Activated CD4-positive, alpha-beta T cell treated with anti-CD3 and anti-CD28 coated beads for 1 hour (primary cell): ENCODE data around the gene LIMK1.
A peak's percentile ranks its signal among the peaks of the same experiment; 100 is the strongest.

Source experiments
- DNase-seq: peaks from one replicate; pipeline ENCODE4 v3.0.0-alpha.2; 2020

LIMK1 gene

DNA sequence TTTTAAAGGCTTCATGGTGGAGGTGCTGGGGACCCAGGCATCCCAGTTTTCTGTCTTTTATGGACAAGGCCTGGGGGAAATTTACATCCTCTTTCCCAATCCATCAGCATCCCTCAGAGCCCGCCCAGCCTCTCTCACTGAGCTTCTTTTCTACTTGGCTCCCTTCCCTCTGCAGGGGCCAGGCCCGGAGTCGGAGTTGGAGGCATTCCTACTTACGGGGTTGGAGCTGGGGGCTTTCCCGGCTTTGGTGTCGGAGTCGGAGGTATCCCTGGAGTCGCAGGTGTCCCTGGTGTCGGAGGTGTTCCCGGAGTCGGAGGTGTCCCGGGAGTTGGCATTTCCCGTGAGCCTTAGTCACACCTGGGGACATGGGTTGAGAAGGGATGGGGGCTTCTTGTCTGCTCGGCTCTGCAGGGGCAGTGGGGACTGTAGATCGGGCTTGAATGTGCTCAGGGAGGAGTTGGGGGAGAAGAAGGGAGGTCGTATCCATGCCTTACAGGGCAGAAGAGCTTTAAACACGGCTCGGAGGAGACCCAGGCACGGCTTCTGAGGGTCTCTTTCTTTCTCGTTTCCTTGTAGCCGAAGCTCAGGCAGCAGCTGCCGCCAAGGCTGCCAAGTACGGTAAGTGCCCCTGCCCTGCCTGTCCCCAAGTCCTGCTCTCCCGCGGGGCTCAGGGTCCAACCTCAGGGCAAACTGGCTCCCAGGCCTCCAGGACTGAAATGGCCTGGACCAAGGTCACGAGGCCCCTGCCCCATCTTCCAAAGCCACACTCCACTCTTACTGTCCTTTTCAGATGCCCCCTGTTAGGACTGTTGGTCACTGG lies 27.3 kb upstream of the LIMK1 start:
- no peak for DNase-seq

DNA sequence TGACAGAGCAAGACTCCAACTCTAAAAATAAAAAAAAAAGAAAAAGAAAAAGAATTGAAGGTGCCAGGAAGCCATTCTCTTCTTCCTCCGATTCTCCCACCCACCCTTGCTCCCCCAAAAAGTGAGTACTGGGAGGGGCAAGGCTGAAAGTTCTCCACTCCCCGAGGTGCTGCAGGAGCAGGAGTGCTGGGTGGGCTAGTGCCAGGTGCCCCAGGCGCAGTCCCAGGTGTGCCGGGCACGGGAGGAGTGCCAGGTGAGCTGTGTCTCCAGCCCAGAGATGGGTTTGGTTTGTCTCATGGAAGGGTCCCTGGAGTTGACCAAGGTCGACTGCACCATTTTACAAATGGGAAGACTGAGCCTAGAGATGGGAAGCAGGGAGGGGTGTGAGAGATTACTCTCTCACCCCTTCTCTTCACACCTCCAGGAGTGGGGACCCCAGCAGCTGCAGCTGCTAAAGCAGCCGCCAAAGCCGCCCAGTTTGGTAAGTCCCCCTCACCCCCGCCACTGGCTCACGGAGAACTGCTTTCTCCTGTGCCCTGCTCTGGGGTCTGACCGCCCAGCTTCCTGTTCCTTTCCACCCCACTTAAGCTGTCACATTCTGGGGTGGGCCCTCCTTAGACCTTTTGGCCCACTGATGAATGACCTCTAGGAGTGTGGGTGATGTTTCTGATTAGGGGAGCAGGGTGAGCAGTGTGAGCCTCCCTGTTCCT lies 26.2 kb upstream of the LIMK1 start:
- DNase-seq, result no peak

DNA sequence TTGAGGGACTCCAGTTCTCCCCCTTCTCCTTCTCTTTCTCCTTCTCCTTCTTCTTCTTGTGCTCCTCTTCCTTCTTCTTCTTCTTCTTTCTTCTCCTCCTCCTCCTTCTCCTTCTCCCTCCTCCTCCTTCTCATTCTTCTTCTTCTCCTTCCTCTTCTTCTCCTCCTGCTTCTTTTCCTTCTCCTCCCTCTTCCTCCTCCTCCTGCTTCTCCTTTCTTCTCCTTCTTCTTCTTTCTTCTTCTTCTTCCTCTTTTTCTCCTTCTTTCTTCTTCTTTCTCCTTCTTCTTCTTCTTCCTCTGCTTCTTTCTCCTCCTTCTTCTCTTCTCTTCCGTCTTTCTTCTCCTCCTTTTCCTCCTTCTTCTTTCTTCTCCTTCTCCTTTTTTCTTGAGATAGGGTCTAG lies 25.6 kb upstream of the LIMK1 start:
- DNase-seq, result no peak

DNA sequence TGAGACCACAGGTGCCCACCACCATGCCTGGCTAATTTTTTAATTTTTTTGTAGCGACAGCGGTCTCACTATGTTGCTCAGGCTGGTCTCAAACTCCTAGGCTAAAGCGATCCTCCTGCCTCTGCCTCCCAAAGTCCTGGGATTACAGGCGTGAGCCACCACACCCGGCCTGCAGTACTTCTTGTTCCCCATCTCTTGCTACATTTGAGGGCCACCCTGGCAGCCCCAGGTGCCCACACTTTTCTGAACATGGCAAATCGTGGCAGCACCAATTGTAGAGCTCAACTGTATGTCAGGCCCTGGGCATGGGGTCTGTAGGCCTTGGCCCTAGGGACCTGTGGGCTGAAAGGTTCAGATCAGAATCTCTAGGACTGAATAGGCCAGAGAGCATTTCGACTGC lies 25.1 kb upstream of the LIMK1 start:
- DNase-seq, result no peak

DNA sequence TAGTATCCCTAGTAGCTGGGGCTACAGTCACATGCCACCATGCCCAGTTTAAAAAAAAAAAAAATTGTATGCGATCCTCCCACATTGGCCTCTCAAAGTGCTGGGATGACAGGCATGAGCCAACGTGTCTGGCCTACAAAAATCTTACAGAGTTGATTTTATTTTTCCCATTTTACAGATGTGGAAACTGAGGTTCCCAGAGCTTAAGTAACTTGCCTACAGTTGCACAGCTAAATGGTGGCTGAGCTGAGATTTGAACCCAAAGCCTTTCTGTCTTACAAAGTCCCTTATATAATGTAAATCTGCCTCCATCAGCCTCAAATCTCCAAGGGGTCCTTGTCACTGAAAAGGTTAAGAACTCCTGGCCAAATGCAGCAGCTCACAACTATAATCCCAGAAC lies 24.6 kb upstream of the LIMK1 start:
- no peak for DNase-seq

DNA sequence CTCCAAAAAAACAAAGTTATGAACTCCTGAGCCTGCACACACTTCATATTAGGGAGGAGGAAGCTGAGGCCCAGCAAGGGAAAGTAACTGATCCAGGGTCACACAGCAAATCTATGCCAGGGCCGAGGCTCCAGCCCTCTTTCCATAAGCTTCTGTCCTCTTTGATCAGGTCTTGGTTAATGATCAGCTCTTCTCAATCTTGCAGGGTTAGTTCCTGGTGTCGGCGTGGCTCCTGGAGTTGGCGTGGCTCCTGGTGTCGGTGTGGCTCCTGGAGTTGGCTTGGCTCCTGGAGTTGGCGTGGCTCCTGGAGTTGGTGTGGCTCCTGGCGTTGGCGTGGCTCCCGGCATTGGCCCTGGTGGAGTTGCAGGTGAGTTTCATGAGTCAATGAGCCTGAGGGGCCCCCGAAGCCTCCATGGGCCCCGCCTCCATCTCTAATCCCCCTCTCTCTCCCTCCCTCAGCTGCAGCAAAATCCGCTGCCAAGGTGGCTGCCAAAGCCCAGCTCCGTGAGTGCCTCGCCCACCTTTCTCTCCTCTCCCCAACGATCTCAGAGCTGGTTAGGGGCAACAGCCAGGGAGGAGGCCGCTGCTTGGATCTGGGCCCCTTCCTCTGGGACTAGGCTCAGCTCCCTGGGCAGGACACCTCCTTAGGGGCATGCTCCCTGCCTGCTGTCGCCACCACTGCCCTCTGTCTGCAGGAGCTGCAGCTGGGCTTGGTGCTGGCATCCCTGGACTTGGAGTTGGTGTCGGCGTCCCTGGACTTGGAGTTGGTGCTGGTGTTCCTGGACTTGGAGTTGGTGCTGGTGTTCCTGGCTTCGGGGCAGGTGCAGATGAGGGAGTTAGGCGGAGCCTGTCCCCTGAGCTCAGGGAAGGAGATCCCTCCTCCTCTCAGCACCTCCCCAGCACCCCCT lies 23.7 kb upstream of the LIMK1 start:
- no peak for DNase-seq

DNA sequence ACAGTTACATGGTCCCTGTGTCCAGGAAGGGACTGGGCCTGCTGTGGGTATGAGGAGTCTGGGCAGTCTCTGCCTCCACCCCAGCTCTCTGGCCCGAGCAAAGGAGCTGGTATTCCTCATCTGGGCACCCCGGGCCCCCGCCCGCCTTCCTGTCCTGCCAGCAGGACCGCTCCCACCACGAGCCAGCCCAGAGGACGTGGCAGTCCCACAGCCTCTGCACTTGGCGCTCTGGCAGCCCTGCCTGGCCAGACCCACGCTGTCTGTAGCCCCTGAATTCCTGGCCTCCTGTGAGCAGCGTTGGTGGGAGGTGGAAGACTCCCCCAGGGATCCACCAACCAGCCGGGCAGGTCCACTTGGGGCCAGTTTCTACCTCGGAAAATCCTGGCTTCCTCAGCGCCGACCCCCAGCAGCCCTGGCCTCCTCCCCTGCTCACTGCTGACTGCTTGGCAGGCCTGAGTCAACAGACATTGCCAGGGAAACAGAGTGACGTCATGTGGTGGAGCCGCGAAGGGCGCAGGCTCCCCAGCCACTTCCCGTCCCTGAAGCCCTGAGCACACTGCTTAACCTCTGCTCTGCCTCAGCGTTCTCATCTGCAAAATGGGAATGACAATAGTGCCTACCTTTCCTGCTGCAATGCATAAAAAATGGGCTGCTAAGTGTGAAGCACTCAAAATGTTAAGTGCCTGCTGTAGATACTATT lies 21.6 kb upstream of the LIMK1 start:
- peak; percentile 29 for DNase-seq

DNA sequence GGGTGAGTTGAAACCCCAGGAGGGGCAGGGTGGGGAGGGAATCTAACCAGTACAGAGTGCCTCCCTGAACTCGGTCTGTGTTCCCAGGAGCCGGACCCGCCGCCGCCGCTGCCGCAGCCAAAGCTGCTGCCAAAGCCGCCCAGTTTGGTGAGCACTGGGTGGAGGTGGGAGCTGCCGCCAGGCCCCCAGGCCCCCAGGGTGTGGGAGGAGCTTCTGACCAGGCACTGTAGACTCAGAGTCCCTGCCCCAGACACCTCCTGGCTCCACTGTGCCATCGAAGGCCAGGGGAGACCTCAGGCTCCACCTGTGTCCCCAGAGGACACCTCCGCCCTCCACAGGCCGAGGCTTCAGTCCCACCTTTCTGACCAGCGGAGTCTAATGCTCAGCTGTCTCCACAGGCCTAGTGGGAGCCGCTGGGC lies 20.4 kb upstream of the LIMK1 start:
- no peak for DNase-seq

DNA sequence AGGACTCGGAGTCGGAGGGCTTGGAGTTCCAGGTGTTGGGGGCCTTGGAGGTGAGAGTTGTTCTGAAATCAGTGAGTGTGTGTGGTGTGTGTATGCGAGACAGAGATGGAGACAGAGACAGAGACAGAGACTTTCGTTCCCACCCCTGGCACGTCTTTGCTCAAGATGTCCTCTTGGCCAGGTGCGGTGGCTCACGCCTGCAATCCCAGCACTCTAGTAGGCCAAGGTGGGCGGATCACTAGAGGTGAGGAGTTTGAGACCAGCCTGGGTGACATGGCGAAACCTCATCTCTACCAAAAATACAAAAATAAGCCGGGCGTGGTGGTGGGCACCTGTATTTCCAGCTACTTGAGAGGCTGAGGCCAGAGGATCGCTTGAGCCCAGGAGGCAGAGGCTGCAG lies 20.0 kb upstream of the LIMK1 start:
- no peak for DNase-seq

DNA sequence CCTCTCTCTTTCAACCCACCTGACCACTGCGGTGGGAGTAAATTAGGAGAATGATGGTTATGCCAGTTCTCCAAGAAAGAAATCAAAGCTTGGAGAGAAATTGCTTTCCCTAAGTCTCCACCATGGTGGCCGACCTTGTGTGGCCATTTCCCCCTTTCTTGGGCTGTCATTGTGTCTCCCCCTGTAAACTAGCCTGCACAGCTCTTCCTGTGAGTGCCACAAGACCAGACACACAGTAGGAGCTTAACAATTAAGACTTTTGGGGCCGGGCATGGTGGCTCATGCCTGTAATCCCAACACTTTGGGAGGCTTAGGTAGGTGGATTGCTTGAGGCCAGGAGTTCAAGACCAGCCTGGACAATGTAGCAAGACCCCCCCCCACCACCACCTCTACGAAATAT lies 18.9 kb upstream of the LIMK1 start:
- DNase-seq, result no peak

DNA sequence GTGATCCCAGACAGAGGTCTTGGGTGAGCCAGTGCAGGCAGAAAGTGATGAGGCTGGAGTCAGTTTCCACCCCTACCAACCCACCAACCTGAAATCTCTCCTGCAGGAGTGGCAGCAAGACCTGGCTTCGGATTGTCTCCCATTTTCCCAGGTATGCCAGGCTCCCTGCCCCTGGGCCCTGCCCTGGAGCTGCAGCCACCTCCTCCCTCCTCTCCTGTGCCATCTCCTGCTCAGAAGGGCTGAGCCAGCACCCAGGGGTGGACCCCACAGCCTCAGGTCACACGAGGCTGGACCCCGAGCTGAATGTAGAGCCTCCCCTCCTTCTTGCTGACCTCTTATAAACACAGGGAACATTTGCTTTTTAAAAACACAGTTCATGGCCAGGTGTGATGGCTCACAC lies 17.0 kb upstream of the LIMK1 start:
- DNase-seq, result no peak

DNA sequence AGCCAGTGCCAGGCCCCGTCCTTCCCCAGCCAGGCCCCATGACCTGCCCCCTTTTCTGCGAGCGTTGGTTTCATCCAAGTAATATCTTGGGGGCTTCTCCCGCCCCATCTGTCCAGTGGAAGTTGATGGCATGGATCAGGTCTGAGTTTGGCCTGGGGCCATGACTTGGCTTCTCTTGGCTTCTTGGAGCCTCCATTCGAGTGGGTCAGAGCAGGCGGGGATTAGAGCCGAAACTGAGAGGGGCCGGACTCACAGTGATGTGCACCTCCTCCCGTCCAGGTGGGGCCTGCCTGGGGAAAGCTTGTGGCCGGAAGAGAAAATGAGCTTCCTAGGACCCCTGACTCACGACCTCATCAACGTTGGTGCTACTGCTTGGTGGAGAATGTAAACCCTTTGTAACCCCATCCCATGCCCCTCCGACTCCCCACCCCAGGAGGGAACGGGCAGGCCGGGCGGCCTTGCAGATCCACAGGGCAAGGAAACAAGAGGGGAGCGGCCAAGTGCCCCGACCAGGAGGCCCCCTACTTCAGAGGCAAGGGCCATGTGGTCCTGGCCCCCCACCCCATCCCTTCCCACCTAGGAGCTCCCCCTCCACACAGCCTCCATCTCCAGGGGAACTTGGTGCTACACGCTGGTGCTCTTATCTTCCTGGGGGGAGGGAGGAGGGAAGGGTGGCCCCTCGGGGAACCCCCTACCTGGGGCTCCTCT lies 15.1 kb upstream of the LIMK1 start:
- no peak for DNase-seq

DNA sequence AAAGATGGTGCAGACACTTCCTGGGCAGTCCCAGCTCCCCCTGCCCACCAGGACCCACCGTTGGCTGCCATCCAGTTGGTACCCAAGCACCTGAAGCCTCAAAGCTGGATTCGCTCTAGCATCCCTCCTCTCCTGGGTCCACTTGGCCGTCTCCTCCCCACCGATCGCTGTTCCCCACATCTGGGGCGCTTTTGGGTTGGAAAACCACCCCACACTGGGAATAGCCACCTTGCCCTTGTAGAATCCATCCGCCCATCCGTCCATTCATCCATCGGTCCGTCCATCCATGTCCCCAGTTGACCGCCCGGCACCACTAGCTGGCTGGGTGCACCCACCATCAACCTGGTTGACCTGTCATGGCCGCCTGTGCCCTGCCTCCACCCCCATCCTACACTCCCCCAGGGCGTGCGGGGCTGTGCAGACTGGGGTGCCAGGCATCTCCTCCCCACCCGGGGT lies 14.5 kb upstream of the LIMK1 start:
- no peak for DNase-seq

DNA sequence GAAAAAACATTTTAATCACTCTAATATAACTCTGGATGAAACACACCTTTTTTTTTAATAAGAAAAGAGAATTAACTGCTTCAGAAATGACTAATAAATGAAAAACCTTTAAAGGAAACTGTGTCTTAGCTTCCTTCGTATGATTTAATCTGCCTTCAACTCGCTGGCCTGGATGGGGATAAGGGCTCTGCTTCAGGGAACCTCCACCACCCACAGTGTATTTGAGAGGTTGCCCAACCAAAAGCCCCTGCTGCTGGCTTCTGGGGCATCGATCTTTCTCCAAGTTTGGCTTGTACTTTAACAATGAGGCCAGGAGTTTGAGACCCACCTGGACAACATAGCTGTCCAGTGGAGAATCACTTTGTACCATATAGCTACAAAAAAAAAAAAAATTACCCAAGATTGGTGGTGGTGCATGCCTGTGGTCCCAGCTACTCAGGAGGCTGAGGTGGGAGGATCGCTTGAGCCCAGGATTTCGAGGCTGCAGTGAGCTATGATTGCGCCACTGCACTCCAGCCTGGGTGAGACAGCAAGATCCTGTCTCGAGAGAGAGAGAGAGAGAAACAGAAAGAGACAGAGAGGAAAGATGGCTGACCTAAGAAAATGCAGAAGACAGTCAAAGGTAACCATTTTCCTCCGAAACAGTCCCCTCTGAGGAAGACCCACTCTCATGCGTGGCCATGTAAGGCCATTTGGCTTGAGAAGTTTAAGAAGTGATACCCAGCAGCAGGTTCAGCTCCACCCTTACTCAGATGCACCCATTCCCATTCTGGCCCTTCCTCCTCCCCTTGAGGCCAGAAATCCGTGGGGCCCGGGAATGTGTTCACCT lies 13.6 kb upstream of the LIMK1 start:
- DNase-seq, result no peak

DNA sequence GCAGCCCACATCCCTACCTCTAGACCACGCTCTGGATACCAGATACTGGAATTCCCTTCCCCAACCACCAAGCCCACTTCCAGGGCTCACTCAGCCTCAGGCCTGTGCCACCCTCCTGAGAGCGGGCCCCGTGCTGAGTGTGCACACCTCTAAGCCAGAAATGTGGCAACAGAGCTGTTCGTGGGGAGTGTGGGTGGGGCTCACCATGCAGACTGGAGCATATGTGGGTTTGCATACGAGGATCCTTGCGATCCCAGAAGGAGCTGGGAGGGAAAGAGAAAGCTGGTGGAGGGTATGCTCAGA lies 13.0 kb upstream of the LIMK1 start:
- no peak for DNase-seq

DNA sequence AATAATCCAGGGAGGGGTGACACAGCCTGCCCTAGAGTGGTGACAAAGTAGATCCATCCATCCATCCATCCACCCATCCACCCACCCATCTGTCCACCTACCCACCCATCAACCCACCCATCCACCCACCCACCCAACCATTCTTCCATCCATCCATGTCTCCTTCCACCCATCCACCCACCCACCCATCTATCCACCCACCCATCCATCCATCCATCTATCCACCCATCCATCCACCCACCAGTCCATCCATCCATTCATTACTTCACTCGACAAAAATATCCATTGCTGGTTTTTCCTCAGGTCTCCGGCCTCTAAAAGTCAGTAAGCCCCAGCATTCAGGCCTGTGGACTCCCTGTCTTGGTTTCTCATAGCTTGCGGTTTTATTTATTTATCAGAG lies 12.5 kb upstream of the LIMK1 start:
- no peak for DNase-seq

DNA sequence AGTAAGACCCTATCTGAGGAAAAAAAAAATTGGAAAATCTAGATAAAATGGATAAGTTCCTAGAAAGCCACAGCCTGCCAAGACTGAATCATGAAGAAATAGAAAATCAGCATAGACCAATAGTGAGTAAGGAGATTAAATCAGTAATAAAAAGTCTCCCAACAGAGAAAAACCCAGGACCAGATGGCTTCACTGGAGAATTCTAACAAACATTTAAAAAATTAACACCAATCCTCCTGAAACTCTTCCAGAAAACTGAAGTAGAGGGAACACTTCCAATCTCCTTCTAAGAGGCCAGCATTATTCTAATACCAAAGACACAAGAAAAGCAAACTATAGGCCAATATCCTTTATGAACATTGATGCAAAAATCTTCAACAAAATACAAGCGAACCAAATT lies 8.8 kb upstream of the LIMK1 start:
- DNase-seq, result no peak

DNA sequence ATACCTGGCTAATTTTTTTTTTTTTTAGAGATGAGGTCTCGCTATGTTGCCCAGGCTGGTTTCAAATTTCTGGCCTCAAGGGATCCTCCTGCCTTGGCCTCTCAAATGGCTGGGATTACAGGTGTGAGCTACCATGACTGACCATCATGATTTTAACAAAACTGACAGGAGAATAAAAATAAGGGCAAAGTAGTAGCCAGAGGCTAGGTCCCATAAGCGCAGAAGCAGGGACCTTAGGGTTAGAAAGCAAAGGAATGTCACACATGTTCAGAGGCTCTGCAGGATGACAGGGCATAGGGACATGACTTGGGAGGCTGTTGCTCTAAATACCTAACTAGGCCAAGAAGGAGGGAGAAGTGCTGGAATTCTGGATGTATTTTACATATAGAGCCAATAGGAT lies 5.1 kb upstream of the LIMK1 start:
- no peak for DNase-seq

DNA sequence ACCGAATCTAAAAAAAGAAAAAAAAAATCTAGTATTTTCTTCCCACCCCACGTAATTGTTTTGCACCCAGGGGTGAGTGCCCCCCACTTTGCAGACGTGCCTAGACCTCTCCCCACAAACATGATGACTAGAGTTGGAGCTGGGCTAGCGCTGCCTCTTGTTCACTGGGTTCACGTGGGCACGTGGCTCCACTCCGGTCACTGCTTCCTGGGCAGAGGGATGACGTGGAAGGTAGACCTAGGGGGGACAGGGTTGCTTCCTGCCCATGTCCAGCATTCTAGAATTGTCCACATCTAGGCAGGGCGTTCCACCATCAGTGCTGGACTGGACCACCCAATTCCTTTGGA lies 861 bp upstream of the LIMK1 start:
- no peak for DNase-seq

DNA sequence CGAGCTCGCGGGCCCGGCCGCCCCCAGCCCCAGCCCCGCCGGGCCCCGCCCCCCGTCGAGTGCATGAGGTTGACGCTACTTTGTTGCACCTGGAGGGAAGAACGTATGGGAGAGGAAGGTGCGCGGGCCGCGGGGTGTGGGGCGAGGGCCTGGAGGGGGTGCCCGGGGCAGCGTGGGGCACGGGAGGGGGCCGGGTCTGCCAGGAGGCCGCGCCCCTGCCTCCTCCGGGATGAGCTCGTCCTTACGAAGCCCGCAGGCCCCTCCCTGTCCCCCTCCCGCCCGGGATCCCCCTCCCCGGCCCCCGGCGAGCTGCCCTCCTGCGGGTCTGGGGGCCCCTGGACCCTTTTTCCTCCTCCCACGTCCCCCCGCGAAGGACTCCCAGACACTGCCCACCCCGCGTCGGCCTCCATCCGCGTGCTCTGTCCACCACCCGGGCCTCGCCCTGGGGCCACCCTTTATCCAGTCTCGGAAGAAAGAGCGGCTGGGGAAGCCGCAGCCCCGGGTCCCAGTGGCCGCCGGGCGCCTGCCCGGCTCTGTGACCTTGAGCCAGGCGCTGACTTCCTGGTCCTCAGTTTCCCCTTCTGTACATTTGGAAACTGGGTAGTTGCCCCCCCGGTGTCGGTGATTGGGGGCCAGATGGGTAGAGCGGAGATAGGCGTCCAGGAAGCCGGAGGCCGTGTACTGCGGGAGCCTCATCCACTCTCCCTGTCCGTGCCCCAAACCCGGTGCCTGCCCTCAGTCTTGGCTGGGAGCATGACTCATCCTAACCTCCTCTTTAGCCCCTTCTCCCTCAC lies 521 bp downstream of the LIMK1 start:
- no peak for DNase-seq
